Measurements from ENCODE around the gene FAM76A.

- TF ChIP-seq, protein P1, sequence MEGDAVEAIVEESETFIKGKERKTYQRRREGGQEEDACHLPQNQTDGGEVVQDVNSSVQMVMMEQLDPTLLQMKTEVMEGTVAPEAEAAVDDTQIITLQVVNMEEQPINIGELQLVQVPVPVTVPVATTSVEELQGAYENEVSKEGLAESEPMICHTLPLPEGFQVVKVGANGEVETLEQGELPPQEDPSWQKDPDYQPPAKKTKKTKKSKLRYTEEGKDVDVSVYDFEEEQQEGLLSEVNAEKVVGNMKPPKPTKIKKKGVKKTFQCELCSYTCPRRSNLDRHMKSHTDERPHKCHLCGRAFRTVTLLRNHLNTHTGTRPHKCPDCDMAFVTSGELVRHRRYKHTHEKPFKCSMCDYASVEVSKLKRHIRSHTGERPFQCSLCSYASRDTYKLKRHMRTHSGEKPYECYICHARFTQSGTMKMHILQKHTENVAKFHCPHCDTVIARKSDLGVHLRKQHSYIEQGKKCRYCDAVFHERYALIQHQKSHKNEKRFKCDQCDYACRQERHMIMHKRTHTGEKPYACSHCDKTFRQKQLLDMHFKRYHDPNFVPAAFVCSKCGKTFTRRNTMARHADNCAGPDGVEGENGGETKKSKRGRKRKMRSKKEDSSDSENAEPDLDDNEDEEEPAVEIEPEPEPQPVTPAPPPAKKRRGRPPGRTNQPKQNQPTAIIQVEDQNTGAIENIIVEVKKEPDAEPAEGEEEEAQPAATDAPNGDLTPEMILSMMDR (IDR thresholded peaks at IDR 0.05 in 2 of 3, conservative IDR thresholded peaks at IDR 0.05 in 1 of 3; ENCODE audit: borderline replicate concordance in 1 of 3, insufficient read depth in 1 of 3, low read depth in 2 of 3, low read length in 2 of 3), result no peak
- TF ChIP-seq POLR2A (IDR thresholded peaks at IDR 0.05; ENCODE audit: borderline replicate concordance, extremely low read depth, insufficient read depth, insufficient read length), result no peak
- TF ChIP-seq POLR2AphosphoS5 (IDR thresholded peaks at IDR 0.05; ENCODE audit: low read depth, low read length), result no peak
- TF ChIP-seq TCF7L2 (IDR thresholded peaks at IDR 0.05; ENCODE audit: borderline replicate concordance, extremely low read depth, insufficient read depth, insufficient read length), result no peak
- no peak for TF ChIP-seq MAX (IDR thresholded peaks at IDR 0.05)
Observed at GRCh38 chr1:27779122-27779521, 53.4 kb downstream of the FAM76A start.
